GM21786 (cell line): ENCODE results near the gene NDUFA7.
"Not testable (repeated sequence)": the region's sequence is repeated elsewhere in the genome, so short reads cannot be mapped to it uniquely, and the experiment has no call there.

Experiments
- ATAC-seq: cut with Tn5 transposase; IDR thresholded peaks from one replicate; pipeline ENCODE4 v1.9.1; 2021; ENCODE audit not compliant: unreplicated experiment

The NDUFA7 gene

DNA sequence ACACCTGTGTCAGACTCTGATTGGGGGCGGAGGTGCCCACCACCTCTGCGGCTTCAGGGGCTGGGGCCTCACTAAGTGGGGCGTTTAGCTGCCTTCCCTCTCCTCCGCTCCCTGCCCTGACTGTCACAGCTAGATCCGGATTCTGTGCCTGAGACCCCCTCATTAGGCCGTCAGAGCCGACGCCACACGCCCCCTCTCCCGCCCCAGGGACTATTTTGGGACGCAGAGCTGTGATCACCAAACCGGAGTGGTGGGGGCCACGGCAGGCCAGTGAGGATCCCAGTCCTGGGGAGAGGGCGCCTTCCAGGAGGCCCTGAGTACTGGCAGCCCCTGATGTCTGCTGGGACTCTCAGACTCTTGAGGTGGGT is 21.1 kb upstream of the NDUFA7 start:
- no peak for ATAC-seq

DNA sequence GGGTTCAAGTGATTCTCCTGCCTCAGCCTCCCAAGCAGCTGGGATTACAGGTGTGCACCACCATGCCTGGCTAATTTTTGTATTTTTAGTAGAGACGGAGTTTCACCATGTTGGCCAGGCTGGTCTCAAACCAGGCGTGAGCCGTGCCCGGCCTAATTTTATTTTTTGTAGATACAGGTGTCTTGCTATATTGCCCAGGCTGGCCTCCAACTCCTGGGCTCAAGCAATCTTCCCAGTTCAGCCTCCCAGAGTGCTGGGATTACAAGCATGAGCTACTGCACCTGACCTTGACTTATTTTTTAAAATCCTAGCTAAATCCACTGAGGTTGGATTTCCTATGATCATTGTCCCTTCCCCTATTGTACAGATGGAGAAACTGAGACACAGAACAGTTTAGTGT is 20.3 kb upstream of the NDUFA7 start:
- ATAC-seq = not testable (repeated sequence)

DNA sequence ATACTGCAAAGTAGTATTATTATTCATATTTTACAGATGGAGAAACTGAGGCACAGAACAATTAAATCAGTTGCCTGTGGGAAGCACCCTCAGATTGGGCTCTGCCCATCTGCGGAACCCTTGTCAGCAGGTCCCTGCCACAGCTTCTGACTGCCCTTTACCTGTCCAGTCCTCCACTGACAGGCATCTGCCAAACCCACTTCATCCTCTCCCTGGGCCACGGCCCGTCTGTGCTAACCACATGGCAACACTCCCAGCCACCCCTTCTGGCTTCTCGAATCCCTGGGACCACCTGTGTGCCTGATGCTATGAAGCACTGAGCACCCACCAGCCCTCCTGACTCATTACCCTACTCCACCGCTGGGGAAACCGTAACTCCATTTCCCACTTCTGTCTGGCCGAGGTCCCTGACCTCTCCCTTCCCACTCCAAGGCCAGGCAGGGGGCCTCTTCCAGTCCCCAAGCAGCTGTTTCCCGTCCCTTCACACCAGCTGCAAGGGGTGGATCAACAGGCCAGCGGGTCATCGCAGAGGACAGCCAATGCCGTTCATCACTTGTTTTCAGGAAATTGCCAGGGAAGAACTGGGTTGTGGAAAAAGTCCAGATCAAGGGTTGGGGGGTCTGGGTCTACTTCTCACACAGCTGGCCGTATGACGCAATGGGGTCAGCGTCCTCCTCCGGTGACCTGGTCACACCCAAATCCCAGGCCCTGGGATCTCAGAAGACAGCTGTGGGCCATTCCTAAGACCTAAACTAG is 19.3 kb upstream of the NDUFA7 start:
- no peak for ATAC-seq

DNA sequence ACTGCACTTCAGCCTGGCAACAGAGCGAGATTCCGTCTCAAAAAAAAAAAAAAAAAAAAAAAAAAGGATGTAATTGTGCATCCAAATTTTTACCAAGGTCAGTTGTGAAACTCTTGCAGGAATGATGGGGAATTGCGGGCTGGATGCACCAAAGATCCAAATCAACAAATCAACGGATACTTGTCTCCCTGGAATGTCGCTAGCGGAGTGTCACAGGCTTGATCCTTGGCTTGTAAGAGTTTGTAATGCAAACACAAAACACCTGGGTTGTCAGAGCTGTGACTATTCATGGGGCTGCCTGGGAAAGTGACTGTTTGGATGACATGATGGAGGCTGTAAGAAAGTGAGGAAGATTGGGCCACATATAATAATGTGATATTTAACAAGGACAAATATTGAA is 17.7 kb upstream of the NDUFA7 start:
- no peak for ATAC-seq

DNA sequence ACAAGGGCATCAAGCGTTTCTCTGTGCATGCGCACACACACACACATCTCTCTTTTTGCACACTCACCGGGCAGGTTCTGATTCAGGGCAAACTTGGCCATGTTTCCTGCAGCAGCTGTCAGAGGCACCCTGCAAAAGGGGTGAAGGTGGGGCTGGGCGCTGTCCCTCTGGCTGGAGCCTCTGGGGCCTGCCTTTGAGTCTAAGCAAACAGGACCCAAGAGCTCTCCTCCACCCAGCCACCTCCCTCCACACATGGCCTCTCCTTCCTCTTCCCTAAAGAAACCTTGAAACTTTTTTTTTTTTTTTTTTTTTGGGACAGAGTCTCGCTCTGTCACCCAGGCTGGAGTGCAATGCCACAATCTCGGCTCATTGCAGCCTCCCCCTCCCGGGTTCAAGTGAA is 16.6 kb upstream of the NDUFA7 start:
- no peak for ATAC-seq

DNA sequence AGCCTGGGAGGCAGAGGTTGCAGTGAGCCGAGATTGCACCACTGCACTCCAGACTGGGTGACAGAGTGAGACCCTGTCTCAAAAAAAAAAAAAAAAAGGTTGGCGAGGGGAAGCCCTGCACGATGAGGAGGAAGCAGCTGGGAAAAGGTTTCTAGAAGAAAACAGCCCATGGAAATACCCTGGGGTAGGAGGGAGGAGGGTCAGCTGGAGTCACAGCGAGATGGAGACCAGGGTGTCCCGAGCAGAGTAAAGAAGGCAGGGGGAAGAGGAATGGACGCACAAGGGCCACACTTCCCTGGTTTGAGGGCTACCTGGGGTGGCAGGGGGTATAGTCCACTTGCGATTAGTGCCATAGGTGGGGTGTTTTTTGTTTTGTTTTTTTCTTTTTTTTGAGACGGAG is 15.5 kb upstream of the NDUFA7 start:
- no peak for ATAC-seq

DNA sequence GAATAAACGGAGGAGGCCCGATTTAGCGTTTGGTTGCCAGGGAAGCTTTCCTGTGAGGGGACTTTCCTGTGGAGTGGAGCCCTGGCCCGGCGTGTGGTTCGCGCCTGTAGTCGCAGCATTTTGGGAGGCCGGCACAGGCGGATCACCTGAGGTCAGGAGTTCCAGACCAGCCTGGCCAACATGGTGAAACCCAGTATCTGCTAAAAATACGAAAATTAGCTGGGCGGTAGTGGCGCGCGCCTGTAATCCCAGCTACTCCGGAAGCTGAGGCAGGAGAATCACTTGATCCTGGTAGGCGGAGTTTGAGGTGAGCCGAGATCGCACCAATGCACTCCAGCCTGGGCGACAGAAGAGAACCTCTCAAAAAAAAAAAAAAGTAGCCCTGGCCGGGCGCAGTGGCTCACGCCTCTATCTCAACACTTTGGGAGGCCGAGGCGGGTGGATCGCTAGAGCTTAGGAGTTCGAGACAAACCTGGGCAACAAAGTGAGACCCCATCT is 14.9 kb upstream of the NDUFA7 start:
- ATAC-seq = no peak

DNA sequence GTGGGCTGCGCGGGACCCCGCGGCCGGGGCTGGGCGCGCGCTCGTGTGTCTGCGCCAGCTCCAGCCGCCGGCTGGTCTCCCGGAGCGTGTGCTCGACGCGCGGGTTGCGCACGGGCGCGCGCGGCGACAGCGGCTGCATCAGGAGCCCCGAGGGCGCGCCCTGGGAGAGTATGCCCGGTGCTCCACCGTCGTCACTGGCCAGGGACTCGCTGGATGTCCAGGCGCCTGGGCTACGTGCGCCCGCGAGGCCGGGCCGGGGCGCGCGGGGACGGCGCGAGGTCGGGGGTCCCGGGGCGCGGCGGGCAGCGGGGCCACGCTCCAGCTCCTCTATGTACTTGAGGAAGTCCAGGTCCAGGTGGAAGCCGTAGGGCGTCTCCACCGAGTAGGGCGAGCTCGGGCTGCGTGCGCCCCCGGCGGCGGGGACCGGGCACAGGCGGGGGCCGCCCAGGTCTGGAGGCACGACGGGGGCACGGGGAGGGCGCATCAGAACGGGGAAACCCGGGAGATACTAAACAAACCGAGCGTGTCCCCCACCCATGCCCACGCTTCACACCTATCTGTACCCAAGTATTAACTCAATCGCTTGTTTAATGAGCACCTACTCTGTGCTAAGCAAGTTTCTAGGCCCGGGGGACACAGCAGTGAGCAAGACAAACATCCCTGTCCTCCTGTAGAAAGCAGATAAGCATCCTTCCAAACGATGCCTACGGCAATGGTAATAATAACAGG is 14.3 kb upstream of the NDUFA7 start:
- ATAC-seq = no peak

DNA sequence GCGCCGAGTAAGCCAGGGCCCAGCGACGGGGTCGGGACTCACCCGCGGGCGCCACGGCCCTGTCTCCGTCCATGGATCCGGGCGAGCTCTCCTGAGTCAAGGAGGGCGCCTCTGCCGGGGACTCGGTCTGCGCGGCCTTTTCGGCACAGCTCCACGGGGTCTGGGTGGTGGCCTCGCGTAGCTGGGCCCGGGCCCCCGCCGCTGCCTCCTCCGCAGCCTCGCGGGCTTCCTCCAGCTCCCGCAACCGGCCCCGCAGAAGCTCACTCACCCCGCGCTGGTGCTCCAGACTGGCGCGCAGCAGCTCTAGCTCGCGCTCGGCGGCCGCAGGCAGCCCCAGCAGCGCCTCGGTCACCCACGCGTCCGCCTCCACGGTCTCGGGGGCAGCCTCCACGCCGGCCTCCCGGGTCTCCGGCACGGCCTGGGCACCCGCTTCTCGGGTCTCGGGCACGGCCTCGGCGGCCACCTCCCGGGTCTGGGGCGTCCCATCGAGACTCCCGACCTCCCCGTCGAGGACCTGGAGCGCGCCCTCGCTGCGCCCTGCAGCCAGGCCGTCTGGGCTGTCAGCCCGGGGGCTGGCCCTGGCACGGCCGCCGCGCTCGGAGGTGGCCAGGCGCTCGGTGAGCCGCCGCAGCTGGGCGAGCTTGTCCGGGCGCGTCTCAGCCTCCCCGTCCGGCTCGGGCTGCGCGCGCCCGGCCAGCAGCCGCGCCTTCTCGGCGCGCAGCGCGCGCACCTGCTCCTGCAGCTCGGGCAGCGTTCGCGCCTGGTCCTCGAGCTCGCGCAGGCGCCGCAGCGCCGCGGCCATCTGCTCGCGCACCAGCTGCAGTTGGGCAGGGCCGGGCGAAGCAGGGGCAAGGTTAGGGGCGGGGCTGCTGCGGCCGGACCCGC is 13.5 kb upstream of the NDUFA7 start:
- no peak for ATAC-seq

DNA sequence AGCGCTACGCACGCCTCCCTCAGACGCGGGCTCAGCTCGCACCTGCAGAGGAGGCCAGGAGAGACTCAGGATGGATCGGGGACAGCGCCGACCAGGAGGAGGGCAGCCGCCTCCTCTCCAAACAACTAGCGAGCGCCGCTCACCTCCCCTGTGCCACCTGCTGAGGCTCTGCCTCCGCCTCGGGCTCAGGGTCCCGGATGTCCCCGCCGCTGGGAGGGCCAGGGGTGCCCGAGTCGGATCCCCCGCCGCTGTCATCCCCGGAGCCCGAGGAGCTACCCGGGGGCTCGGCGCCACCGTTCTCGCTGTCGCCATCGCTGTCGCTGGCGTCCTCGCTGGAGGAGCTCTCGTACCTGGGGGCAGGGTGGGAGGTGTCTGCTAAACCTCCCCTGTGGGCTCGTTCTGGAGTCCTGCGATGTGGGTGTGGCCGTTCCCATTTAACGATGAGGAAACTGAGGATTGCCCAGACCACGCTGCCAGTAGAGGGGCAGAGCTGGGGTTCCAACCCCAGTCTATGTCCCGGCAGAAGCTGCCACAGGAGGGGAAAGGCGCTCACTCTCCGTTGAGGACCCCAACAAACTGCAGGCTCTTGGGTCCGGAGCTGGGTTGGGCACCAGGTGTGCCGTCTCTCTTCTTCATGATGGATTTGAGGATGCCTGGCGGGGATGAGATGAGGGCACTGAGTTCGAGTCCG is 12.7 kb upstream of the NDUFA7 start:
- ATAC-seq = no peak

DNA sequence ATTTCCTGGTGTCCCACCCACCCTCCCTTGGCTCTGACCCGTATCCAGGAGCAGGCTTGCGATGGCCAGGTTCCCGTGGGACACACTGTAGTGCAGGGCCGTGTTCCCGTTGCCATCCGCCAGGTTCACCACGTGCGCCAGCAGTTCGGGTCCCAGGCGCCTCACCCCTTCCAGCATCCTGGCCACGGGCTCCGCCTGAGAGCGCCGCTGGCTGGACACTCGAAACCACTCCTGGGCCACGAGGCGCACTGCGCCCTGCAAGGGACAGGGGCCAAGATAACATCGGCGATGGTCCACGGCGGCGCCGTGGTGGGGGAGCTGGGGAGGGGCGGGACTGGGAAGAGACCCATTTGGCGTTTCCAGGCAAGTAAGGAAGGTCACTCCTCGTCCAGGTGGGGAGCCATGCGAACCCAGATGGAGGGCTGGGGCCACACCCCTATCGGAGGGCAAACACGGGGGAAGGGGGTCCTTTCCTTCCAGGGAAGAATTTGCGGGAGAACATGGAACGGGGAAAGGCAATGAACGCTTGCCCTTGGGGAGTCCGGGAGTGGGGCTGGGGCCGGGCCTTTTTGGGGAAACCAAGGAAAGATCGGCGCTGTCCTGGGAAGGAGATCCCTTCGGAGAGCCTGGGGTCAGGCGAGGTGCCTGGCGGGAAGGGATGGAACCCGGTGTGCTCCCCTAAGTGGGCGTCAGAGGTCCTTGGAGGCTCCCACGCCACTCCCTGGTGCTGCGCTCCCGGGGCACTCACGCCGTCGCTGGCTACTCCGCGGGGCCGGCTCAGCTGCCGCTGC is 12.0 kb upstream of the NDUFA7 start:
- no peak for ATAC-seq

DNA sequence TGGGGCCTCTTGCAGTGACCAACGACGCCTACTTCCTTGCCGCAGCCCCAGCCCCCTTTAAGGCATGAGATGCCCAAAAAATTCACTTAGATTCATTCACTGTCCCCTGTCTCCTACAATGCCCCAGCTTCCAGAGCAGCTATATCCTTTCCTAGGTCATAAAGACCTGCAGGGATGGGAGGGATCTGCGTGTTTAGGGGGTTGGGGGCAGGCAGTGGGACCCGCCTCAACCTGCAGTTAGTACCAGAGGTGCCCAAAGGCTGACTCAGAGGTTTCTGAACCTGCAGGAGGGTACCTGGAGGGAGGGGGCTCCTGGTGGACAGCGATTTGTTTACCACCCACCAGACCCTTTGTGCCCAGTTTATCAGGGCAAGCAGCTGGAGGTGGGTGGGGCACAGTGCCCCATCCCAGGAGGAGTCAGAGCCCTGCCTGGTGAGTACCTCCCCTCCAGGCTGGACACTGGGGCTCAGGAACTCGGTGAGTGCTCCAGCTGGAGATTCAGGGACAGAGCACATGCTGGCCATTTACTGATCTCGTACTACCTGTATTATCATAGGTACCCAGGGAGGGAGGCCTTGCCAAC is 10.2 kb upstream of the NDUFA7 start:
- no peak for ATAC-seq

DNA sequence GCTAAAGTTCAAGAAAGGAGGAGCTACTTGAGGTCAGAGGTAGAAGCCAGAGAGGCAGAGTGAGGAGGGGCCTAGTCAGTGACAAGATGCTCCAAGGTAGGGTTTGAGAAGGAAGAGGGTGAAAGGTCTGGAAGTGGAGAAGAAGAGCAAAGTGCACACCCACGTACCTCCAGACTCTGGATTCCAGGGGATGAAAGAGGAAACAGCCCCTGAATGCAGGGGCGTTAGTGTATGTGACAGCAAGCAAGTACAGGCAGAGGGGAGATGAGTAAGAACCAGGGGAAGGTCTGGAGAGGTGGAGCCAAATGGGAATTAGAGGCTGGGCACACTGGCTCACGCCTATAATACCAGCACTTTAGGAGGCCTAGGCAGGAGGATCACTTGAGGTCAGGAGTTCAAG is 8.8 kb upstream of the NDUFA7 start:
- ATAC-seq = no peak

DNA sequence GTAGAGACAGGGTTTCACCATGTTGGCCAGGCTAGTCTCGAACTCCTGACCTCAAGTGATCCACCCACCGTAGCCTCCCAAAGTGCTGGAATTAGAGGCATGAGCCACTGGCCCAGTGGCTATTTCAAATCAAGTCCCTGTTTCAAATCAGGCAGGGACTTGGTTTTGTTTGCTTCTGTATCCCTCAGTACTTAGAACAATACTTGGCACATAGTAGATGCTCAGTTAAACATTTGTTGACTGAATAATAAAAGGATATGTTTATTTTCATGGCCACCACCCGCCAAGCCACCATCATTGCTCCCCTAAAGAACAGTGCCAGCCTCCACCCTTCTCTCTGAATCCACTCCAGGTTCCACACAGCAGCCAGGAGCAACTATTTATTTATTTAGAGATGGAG is 4.3 kb upstream of the NDUFA7 start:
- no peak for ATAC-seq

DNA sequence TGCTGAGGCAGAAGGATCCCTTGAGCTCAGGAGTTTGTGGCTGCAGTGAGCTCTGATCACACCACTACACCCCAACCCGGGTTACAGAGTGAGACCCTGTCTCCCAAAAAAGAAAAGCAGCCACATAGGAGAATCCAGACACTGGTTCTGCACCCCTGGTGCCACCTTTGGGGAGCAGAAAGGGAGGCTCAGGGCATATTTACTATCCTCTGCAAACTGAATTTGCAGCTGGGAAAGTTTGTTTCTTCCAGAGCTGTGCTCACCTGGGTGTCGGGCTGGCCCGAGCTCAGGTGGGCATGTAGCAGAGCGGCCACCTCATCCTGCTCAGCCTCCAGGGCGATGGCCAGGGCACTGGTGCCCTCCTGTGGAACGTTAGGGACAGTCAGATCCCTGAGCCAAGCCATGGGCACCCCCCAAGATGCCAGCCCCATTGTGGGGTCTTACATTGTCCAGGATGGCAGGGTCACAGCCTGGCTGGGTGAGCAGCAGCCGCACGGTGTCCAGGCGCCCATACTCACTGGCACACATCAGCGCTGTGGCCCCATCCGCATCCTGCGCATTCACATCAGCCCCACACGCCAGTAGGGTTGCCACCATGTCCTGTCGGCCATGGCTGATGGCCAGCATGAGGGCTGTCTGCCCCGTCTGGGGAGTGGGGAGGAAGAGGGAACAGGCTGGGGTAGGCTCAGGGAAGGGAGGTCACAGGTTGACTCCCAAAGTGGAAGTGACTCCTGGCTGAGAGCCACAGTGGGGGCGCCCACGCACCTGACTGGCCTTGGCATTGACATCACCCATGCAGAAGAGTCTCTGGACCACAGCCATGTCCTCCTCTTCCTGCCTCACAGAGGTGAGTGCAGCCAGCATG is 3.2 kb upstream of the NDUFA7 start:
- ATAC-seq = no peak

DNA sequence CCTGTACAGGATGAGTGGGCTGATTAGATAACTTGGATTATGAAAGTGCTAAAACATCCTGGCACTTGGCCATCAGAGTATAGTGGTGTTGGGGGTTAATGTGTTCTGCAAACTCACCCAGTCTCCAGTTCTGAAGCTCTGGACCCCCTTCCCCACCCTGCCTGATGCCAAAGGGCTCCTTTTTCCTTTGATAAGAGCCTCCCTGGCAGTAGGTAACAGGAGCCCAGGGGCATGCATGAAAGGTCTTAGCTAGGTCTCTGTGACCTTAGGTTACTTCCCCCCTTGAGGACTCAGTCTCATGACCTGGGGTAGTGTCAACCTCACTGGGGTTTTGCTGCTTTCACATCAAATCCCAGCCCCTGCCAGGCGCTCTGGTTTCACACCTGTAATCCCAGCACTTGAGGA is 2.6 kb upstream of the NDUFA7 start:
- ATAC-seq = no peak

DNA sequence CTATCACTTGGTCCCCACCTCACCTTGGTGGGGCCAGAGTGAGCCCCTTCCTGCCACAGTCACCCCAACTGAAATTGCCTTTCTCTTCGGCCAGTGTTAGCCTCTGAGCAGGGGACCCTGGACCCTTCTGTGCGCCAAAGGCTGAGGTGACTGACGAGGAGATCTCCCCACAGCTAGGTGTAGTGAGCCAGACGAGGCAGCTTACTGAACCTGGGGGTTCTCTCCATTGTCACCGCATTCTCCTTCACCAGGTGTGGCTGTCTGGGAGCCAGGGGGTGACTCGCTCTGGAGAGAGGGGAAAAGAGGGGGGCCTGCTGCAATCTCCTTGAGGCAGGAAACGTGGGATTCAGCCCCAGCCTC is 1.4 kb upstream of the NDUFA7 start:
- ATAC-seq = no peak

DNA sequence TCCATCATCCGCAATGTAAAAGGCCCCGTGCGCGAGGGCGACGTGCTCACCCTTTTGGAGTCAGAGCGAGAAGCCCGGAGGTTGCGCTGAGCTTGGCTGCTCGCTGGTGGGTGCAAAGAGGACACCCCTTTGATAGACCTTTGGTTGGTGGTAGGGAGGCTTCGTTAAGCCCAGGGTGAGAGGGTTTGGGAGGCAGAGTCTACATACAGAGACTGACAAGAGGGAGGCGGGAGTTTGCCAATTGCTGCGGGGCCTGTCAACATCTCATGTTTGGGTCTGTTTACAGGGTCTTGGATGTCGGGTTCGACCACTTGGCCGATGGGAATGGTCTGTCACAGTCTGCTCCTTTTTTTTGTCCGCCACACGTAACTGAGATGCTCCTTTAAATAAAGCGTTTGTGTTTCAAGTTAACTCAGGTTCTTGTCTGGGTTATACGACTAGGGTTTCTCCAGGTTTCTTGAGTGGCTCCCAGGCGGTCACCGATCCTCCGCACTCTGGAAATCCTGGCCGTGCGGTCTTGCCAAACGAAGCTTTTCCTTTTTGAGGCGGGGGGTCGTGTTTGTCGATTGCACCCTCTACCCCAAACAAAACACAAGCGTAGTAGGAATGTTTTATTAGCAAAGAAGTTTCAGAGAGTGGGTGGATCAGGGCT is 937 bp upstream of the NDUFA7 start:
- ATAC-seq = no peak
